Ovary (tissue), 9 donors: ENCODE data around the gene SH3RF3. TPM values are rescaled to one million over a fixed set of nuclear protein-coding genes. Genes with fewer than 3 reads are reported as not detected.

Experiments used
- DNase-seq, 5 donors: peaks; one replicate each; pipeline ENCODE4 v3.0.0-alpha.2; 2019 to 2020
- H3K27ac ChIP-seq, 2 donors: fragments of 200-600 bp; one replicate each; pipeline versions ENCODE4 v1.5.1 to v1.8.0; 2019 to 2022
- H3K27me3 ChIP-seq: fragments of 200-600 bp; one replicate; pipeline ENCODE4 v1.8.0; 2022
- H3K36me3 ChIP-seq: fragments of 200-600 bp; sonication (generic); one replicate; pipeline ENCODE4 v1.5.1; 2019
- H3K4me1 ChIP-seq: one replicate; pipeline ENCODE4 v1.8.1; 2013; ENCODE audit warnings: mild to moderate bottlenecking, moderate library complexity; ENCODE audit not compliant: insufficient read depth
- H3K4me3 ChIP-seq: fragments of 200-600 bp; sonication (generic); one replicate; pipeline ENCODE4 v1.5.1; 2017
- H3K9me3 ChIP-seq, 2 donors: fragments of 200-600 bp in 1 of 2; sonication (generic) in 1 of 2; one replicate each; pipeline versions ENCODE4 v1.5.1 to v1.8.1; 2013 to 2019; ENCODE audit warnings: mild to moderate bottlenecking in 1 of 2, moderate library complexity in 1 of 2
- EP300 ChIP-seq: sonication (generic); formaldehyde crosslinking; IDR thresholded peaks from one replicate; pipeline ENCODE4 v1.6.1; 2017; ENCODE audit warnings: antibody characterized with exemption
- POLR2A ChIP-seq: fragments of 450-650 bp; IDR thresholded peaks from one replicate; pipeline ENCODE4 v1.6.1; 2017; ENCODE audit warnings: antibody characterized with exemption, mild to moderate bottlenecking, moderate library complexity
- WGBS, 3 donors: extraction: QIAGEN DNeasy Blood & Tissue Kit in 1 of 3; methylation state at CpG; one replicate each; pipeline versions ENCODE4 v1.1.5 to v1.1.7; 2013 to 2017; 5-methylcytosine and 5-hydroxymethylcytosine counted together
- intact Hi-C, 4 donors: fragments of 100-400 bp; cut with DNase I; formaldehyde crosslinking; loops; one replicate each; pipeline versions ENCODE4 v1.11.0 to v1.15.1; 2022 to 2023
- polyA plus RNA-seq, 2 donors: library from polyadenylated mRNA; stranded (reverse); fragments of 200-250 nt in 1 of 2; fragments of 350-450 nt in 1 of 2; fragmentation: Illumina TruSeq in 1 of 2; extraction: RNeasy Lipid Tissue Mini Kit (QIAGEN cat#74804) in 1 of 2; gene quantifications; one replicate each; pipeline ENCODE4 v1.2.3, GENCODE V29; 2013 to 2014
- total RNA-seq, 7 donors: library from RNA; depleted of rRNA in 2 of 7; stranded (reverse); fragments of >200 nt in 2 of 7; fragmentation: NEBNext Ultra II Directional in 3 of 7; extraction: Animal tissue kit (Norgen Biotek cat#: 25700) in 3 of 7; gene quantifications; one replicate each; pipeline versions ENCODE4 v1.1.0 to v1.2.4, GENCODE V29; 2016 to 2023
- TF ChIP-seq, protein P1 (sequence below), 3 donors: fragments of 450-650 bp in 2 of 3; fragments of 200-600 bp in 1 of 3; IDR thresholded peaks; one replicate each; pipeline versions ENCODE4 v1.5.1 to v1.8.0; 2016 to 2022; ENCODE audit warnings: antibody characterized with exemption in 3 of 3, mild to moderate bottlenecking in 1 of 3
- donor health status: DM: no; HTN: no; CAD: no; lungs with moderate emphysema.
- donor health status: DM: no; HTN: no; CAD: no.
- donor health status: Bipolar disorder and iron deficiency.
- donor health status: DM: yes; HTN: yes; CAD: no.
- donor health status: DM: no; HTN: no; CAD: no.
- donor health status: DM: yes; HTN: yes; CAD: no.

Gene SH3RF3
- total and polyA plus RNA-seq, 9 donors = 2.7 to 10.1 (median 4.5) TPM

DNA sequence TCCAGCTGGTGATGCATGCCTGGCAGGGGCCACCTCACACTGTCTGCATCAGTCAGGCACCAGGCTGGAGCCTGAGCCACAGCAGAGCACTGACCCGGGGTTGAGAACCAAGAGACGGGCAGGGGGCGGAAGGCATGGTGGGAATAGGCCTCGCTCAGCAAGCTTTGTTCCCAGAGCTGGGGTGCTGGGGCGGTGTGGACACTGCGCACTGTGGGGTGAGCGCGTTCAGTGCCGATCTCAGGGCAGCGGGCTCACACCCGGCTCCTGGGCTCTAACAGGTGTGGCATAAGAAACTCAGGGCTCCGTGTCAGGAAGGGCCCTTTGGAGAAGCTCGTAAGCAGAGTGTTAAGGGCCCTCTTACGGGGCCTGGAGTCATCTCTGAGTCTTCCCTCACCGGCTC, 15.7 kb downstream of the SH3RF3 start:
- H3K36me3 ChIP-seq = no peaks in the 10 kb centered on the region
- H3K4me3 ChIP-seq = no peak overlapping the region
- no peak for TF ChIP-seq EP300
- TF ChIP-seq POLR2A = no peak
- TF ChIP-seq, protein P1, sequence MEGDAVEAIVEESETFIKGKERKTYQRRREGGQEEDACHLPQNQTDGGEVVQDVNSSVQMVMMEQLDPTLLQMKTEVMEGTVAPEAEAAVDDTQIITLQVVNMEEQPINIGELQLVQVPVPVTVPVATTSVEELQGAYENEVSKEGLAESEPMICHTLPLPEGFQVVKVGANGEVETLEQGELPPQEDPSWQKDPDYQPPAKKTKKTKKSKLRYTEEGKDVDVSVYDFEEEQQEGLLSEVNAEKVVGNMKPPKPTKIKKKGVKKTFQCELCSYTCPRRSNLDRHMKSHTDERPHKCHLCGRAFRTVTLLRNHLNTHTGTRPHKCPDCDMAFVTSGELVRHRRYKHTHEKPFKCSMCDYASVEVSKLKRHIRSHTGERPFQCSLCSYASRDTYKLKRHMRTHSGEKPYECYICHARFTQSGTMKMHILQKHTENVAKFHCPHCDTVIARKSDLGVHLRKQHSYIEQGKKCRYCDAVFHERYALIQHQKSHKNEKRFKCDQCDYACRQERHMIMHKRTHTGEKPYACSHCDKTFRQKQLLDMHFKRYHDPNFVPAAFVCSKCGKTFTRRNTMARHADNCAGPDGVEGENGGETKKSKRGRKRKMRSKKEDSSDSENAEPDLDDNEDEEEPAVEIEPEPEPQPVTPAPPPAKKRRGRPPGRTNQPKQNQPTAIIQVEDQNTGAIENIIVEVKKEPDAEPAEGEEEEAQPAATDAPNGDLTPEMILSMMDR (IDR thresholded peaks at IDR 0.05) = no peak
- no peaks in the 10 kb centered on the region for H3K4me1 ChIP-seq
- intact Hi-C loops = no loop called here
- no peaks in the 10 kb centered on the region for H3K27me3 ChIP-seq
- no peaks in the 10 kb centered on the region for H3K9me3 ChIP-seq
- no peak overlapping the region for H3K27ac ChIP-seq
- 93 to 97% (median 96%) methylated on average over 15 of the region's 15 CpGs for WGBS, 3 donors
- no peak for DNase-seq

DNA sequence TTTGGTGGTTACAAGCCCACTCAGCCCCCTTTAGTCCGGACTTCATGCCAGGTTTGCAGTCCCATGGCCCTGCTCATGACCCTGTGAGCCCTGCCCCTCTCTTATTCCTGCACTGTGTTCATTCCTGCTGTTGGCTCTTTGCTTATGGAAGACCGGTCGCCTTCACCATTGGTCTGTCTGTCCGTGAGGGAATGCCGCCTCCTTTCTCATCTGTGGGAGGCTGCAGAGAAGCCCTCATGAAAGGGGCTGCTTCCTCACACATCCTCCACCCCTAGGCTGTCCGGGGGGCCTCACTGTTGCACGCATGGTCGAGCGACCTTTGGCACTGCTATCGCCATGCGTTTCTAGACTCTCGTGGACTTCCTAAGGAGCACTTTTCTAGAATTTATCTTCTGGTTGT, 16.3 kb downstream of the SH3RF3 start:
- Histone ChIP-seq H3K4me3 (no peak overlapping the region), H3K27ac (no peak overlapping the region), H3K4me1 (no peaks in the 10 kb centered on the region), H3K36me3 (no peaks in the 10 kb centered on the region), H3K27me3 (no peaks in the 10 kb centered on the region), H3K9me3 (no peaks in the 10 kb centered on the region)
- intact Hi-C loops = no loop called here
- TF ChIP-seq POLR2A (no peak), EP300 (no peak)
- TF ChIP-seq, protein P1 (IDR thresholded peaks at IDR 0.05) = no peak
- no peak for DNase-seq
- WGBS, 3 donors = 90 to 91% (median 90%) methylated on average over 12 of the region's 12 CpGs

DNA sequence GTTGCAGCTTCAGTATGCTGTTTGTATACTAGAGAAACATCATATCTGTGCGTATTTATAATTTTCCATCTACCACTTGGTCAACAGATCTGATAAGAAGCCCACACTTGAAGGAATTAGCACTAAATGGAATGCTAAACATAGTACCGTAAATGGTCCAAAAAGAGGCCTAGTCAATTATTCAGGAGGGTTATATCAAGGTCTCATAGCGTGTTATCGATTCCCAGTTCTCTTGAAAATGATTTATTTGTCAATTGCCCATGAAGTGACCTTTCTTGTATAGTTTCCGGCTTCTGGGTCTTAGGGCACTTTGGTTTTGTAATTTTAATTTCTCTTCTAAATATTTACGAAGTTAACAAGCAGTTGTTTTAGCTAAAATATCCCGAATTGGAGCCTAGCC, 18.4 kb downstream of the SH3RF3 start:
- WGBS, 3 donors = 89 to 93% (median 93%) methylated on average over 7 of the region's 7 CpGs
- TF ChIP-seq EP300 (no peak), POLR2A (no peak)
- TF ChIP-seq, protein P1 (IDR thresholded peaks at IDR 0.05) = no peak
- H3K36me3 ChIP-seq = no peaks in the 10 kb centered on the region
- no peak overlapping the region for H3K27ac ChIP-seq
- intact Hi-C loops = no loop called here
- H3K27me3 ChIP-seq = no peaks in the 10 kb centered on the region
- H3K4me1 ChIP-seq = no peaks in the 10 kb centered on the region
- H3K4me3 ChIP-seq = no peak overlapping the region
- H3K9me3 ChIP-seq = no peaks in the 10 kb centered on the region
- DNase-seq = no peak

DNA sequence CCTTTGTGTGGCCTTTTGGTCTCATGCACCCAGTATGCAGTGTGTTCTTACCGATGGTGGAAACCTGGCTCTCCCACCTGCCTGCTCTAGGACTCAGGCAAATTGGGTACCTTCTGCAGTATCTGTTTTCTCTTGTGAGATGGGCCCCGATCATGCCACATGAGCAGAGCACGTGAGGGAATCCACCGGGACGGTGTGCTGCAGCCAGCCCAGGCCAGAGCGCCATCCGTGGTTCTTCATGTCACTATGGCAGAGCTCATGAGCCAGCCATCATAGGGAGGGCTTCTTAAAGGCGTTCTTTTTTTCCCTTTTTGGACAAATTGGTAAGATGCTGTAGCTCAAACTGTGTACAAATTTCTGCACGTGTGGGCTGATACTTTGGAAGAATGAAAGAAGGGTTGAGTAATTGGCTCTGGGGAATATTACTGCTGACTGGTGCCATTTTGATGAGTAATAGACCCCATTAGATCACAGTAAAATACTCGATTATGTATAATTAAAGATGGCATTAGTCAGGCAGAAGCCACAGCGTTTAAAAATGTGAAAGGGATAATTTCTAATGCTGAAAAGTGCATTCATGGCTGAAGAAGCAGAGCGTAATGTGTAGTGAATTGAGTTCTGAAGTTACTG, 19.2 kb downstream of the SH3RF3 start:
- no peak for DNase-seq
- no peaks in the 10 kb centered on the region for H3K36me3 ChIP-seq
- 80 to 85% (median 83%) methylated on average over 12 of the region's 12 CpGs for WGBS, 3 donors
- intact Hi-C loops = no loop called here
- H3K4me3 ChIP-seq = no peak overlapping the region
- no peaks in the 10 kb centered on the region for H3K4me1 ChIP-seq
- H3K27me3 ChIP-seq = no peaks in the 10 kb centered on the region
- TF ChIP-seq EP300 = no peak
- no peak overlapping the region for H3K27ac ChIP-seq
- no peaks in the 10 kb centered on the region for H3K9me3 ChIP-seq

DNA sequence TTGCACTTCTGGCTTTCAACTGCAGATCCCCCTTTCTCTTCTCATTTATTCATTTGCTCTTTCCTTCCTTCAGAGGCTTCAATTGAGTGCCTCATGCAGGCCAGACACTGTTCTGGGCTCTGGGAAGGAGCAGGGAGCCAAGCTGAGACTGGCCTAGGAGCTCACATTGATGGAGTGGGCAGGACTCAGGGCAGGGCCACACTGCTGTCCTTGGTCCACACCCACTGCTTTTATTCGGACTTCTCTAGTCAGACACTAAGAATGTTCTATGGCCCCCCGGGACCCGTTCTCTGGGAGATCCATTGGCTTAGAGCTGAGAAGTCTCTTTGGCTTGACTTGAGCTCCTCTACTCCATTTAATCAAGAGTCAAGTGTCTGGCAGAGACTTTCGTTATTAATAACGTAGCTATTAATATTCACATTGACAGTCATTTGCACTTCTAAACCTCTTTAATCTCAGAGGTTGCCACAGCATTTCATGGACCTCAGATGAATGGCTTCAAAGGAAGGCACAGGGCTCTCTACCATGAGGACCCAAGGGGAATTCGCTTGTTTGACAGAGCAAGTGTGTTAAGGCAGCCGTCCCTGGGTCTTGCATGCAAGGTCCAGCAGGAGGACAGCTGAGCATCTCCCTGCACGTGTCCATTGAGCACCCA, 20.1 kb downstream of the SH3RF3 start:
- Histone ChIP-seq H3K4me1 (no peaks in the 10 kb centered on the region), H3K27me3 (no peaks in the 10 kb centered on the region), H3K4me3 (no peak overlapping the region), H3K36me3 (no peaks in the 10 kb centered on the region), H3K9me3 (no peaks in the 10 kb centered on the region), H3K27ac (no peak overlapping the region)
- intact Hi-C loops = no loop called here
- TF ChIP-seq EP300 (no peak), POLR2A (no peak)
- TF ChIP-seq, protein P1 (IDR thresholded peaks at IDR 0.05) = no peak
- 80 to 92% (median 90%) methylated on average over 7 to 8 of the region's 8 CpGs for WGBS, 3 donors
- no peak for DNase-seq
